ENCODE results near the gene SUSD1. TPM values are rescaled to one million over a fixed set of nuclear protein-coding genes. Genes with fewer than 3 reads are reported as not detected.
A peak's percentile ranks its signal among the peaks of the same experiment; 100 is the strongest.

SUSD1 gene
- total RNA-seq, 1 experiment from 2014 or later = 14.5 TPM

- Histone ChIP-seq H3K79me2 (ENCODE audit: low read length) (no peaks in the 10 kb centered on the region), H3K27me3 (ENCODE audit: low read length) (no peaks in the 10 kb centered on the region), H3K4me1 (ENCODE audit: low read length) (peaks cover 56% of the 10 kb centered on the region), H3K4me2 (ENCODE audit: low read depth, low read length, poor library complexity, severe bottlenecking) (no peak overlapping the region), H3K27ac (ENCODE audit: low read length) (no peak overlapping the region), H2AFZ (ENCODE audit: low read length) (no peak overlapping the region), H4K20me1 (ENCODE audit: insufficient read depth, low read depth, low read length) (no peaks in the 10 kb centered on the region), H3K4me3 (ENCODE audit: low read length) (no peak overlapping the region), H3K36me3 (ENCODE audit: insufficient read depth, low read length) (no peaks in the 10 kb centered on the region), H3K9me3 (ENCODE audit: low read length) (no peaks in the 10 kb centered on the region), H3K9me2 (replicated peaks; ENCODE audit: insufficient read depth, low read length) (no peaks in the 10 kb centered on the region), H3K9ac (ENCODE audit: low read length) (no peak overlapping the region)
- no peak for DNase-seq
These were observed 63.6 kb downstream of the SUSD1 start for GRCh38 chr9:112111461-112111860.

GRCh38 chr9:112110777-112111113 lies 64.4 kb downstream of the SUSD1 start:
- H4K20me1 ChIP-seq (ENCODE audit: insufficient read depth, low read depth, low read length) = no peaks in the 10 kb centered on the region
- H3K4me1 ChIP-seq (ENCODE audit: low read length) = peaks cover 64% of the 10 kb centered on the region
- no peak overlapping the region for H2AFZ ChIP-seq (ENCODE audit: low read length)
- H3K9ac ChIP-seq (ENCODE audit: low read length) = no peak overlapping the region
- no peaks in the 10 kb centered on the region for H3K9me3 ChIP-seq (ENCODE audit: low read length)
- H3K36me3 ChIP-seq (ENCODE audit: insufficient read depth, low read length) = no peaks in the 10 kb centered on the region
- peak overlapping the region; percentile 34 for H3K4me2 ChIP-seq (ENCODE audit: low read depth, low read length, poor library complexity, severe bottlenecking)
- H3K9me2 ChIP-seq (replicated peaks; ENCODE audit: insufficient read depth, low read length) = no peaks in the 10 kb centered on the region
- peak overlapping the region; percentile 14; the same call in 1 of the 2 replicates for H3K27ac ChIP-seq (ENCODE audit: low read length)
- H3K27me3 ChIP-seq (ENCODE audit: low read length) = no peaks in the 10 kb centered on the region
- no peaks in the 10 kb centered on the region for H3K79me2 ChIP-seq (ENCODE audit: low read length)
- H3K4me3 ChIP-seq (ENCODE audit: low read length) = no peak overlapping the region
- DNase-seq = peak; percentile 74

- H3K4me2 ChIP-seq (ENCODE audit: low read depth, low read length, poor library complexity, severe bottlenecking) = peak overlapping the region; percentile 34
These were observed 64.9 kb downstream of the SUSD1 start for GRCh38 chr9:112110094-112110776.

GRCh38 chr9:112104901-112105300 lies 70.2 kb downstream of the SUSD1 start:
- peaks cover 68% of the 10 kb centered on the region for H3K4me1 ChIP-seq (ENCODE audit: low read length)
- H4K20me1 ChIP-seq (ENCODE audit: insufficient read depth, low read depth, low read length) = no peaks in the 10 kb centered on the region
- peak overlapping the region; percentile 52 for H3K4me3 ChIP-seq (ENCODE audit: low read length)
- H3K27ac ChIP-seq (ENCODE audit: low read length) = peak overlapping the region; percentile 93
- no peaks in the 10 kb centered on the region for H3K9me3 ChIP-seq (ENCODE audit: low read length)
- no peak overlapping the region for H2AFZ ChIP-seq (ENCODE audit: low read length)
- H3K79me2 ChIP-seq (ENCODE audit: low read length) = no peaks in the 10 kb centered on the region
- H3K9ac ChIP-seq (ENCODE audit: low read length) = peak overlapping the region; percentile 47
- no peaks in the 10 kb centered on the region for H3K27me3 ChIP-seq (ENCODE audit: low read length)
- H3K36me3 ChIP-seq (ENCODE audit: insufficient read depth, low read length) = no peaks in the 10 kb centered on the region
- H3K4me2 ChIP-seq (ENCODE audit: low read depth, low read length, poor library complexity, severe bottlenecking) = peak overlapping the region; percentile 76
- H3K9me2 ChIP-seq (replicated peaks; ENCODE audit: insufficient read depth, low read length) = no peaks in the 10 kb centered on the region
- peak; percentile 90 for DNase-seq

More at GRCh38 chr9:112110094-112110776, 64.9 kb downstream of the SUSD1 start:
- Histone ChIP-seq H3K9me3 (ENCODE audit: low read length) (no peaks in the 10 kb centered on the region), H3K27ac (ENCODE audit: low read length) (peak overlapping the region; percentile 14; the same call in 1 of the 2 replicates), H3K4me3 (ENCODE audit: low read length) (no peak overlapping the region), H4K20me1 (ENCODE audit: insufficient read depth, low read depth, low read length) (no peaks in the 10 kb centered on the region), H3K36me3 (ENCODE audit: insufficient read depth, low read length) (no peaks in the 10 kb centered on the region), H3K9me2 (replicated peaks; ENCODE audit: insufficient read depth, low read length) (no peaks in the 10 kb centered on the region), H3K27me3 (ENCODE audit: low read length) (no peaks in the 10 kb centered on the region), H3K9ac (ENCODE audit: low read length) (no peak overlapping the region), H2AFZ (ENCODE audit: low read length) (no peak overlapping the region), H3K4me1 (ENCODE audit: low read length) (peaks cover 69% of the 10 kb centered on the region), H3K79me2 (ENCODE audit: low read length) (no peaks in the 10 kb centered on the region)
- no peak for DNase-seq

GRCh38 chr9:112104401-112104800 lies 70.7 kb downstream of the SUSD1 start:
- H3K27me3 ChIP-seq (ENCODE audit: low read length) = no peaks in the 10 kb centered on the region
- peak; percentile 65 for DNase-seq
- H3K9me2 ChIP-seq (replicated peaks; ENCODE audit: insufficient read depth, low read length) = no peaks in the 10 kb centered on the region
- no peaks in the 10 kb centered on the region for H3K79me2 ChIP-seq (ENCODE audit: low read length)
- no peaks in the 10 kb centered on the region for H3K36me3 ChIP-seq (ENCODE audit: insufficient read depth, low read length)
- H3K9ac ChIP-seq (ENCODE audit: low read length) = peak overlapping the region; percentile 47
- H3K27ac ChIP-seq (ENCODE audit: low read length) = peak overlapping the region; percentile 93
- H3K4me2 ChIP-seq (ENCODE audit: low read depth, low read length, poor library complexity, severe bottlenecking) = peak overlapping the region; percentile 76
- peaks cover 63% of the 10 kb centered on the region for H3K4me1 ChIP-seq (ENCODE audit: low read length)
- H2AFZ ChIP-seq (ENCODE audit: low read length) = no peak overlapping the region
- no peaks in the 10 kb centered on the region for H4K20me1 ChIP-seq (ENCODE audit: insufficient read depth, low read depth, low read length)
- H3K9me3 ChIP-seq (ENCODE audit: low read length) = no peaks in the 10 kb centered on the region
- peak overlapping the region; percentile 52 for H3K4me3 ChIP-seq (ENCODE audit: low read length)

GRCh38 chr9:112103405-112103804 lies 71.7 kb downstream of the SUSD1 start:
- Histone ChIP-seq H3K4me3 (ENCODE audit: low read length) (no peak overlapping the region), H2AFZ (ENCODE audit: low read length) (0 out of 2 replicates have a peak overlapping the region, but pooled peaks have one; percentile 6), H3K9me2 (replicated peaks; ENCODE audit: insufficient read depth, low read length) (no peaks in the 10 kb centered on the region), H4K20me1 (ENCODE audit: insufficient read depth, low read depth, low read length) (no peaks in the 10 kb centered on the region), H3K9me3 (ENCODE audit: low read length) (no peaks in the 10 kb centered on the region), H3K27ac (ENCODE audit: low read length) (peak overlapping the region; percentile 93; the same call in 1 of the 2 replicates), H3K27me3 (ENCODE audit: low read length) (no peaks in the 10 kb centered on the region), H3K79me2 (ENCODE audit: low read length) (no peaks in the 10 kb centered on the region), H3K36me3 (ENCODE audit: insufficient read depth, low read length) (no peaks in the 10 kb centered on the region), H3K4me1 (ENCODE audit: low read length) (peaks cover 56% of the 10 kb centered on the region), H3K4me2 (ENCODE audit: low read depth, low read length, poor library complexity, severe bottlenecking) (peak overlapping the region; percentile 76), H3K9ac (ENCODE audit: low read length) (no peak overlapping the region)
- DNase-seq = no peak

DNA sequence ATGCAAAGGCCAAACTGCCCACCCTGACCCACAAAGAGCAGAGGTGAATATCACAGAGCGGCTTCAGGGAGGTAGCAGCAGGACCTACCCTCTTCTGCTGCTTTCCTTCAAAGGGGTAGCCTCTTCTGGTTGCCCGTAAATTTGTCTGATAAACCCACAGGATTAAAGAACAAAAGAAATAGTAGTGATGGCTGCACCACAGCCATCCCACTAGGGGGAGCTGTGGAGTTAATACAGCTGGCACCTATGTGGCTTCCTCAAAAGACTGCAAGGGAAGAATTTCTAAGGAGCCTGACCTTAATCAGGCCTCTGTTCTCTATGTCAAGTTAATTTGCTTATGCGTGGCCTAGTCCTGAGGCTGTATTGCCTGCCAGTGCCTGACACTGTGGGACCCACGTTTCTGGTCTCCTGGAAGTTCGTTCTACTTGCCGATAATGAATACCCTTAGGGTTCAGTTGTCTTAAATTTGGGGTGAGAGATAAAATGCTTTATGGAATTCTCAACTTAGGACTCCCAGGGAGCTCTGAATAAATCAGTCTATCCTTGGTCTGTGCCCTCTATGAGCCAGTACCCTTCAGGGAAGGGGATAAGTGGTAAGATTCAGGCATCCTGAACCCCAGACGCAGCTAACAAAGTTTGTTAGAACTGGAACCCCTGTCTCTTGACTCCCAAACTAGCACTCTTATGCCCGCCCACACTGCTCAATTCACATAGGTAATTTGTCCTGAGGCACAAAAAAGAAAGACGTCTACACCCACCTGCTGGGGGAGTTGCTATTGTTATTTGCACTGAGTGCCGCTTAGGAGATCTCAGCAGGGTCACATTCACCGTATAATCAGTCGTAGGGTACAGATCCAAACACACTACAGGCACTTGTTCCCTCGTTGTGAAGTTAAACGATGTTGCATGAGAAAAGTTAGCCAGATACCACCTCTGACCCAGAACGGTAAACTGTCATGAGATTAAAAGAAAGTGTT lies 77.1 kb downstream of the SUSD1 start:
- Histone ChIP-seq H3K4me3 (ENCODE audit: low read length) (no peak overlapping the region), H3K9ac (ENCODE audit: low read length) (no peak overlapping the region), H4K20me1 (ENCODE audit: insufficient read depth, low read depth, low read length) (no peaks in the 10 kb centered on the region), H3K36me3 (ENCODE audit: insufficient read depth, low read length) (no peaks in the 10 kb centered on the region), H3K4me1 (ENCODE audit: low read length) (peaks cover 33% of the 10 kb centered on the region), H3K27me3 (ENCODE audit: low read length) (no peaks in the 10 kb centered on the region), H3K79me2 (ENCODE audit: low read length) (no peaks in the 10 kb centered on the region), H3K9me2 (replicated peaks; ENCODE audit: insufficient read depth, low read length) (no peaks in the 10 kb centered on the region), H2AFZ (ENCODE audit: low read length) (no peak overlapping the region), H3K27ac (ENCODE audit: low read length) (no peak overlapping the region), H3K4me2 (ENCODE audit: low read depth, low read length, poor library complexity, severe bottlenecking) (no peak overlapping the region), H3K9me3 (ENCODE audit: low read length) (no peaks in the 10 kb centered on the region)
- peak; percentile 93 for DNase-seq

Measured in Karpas-422 (cell line).